ENCODE data around the gene NPC2.

NPC2 gene

DNA sequence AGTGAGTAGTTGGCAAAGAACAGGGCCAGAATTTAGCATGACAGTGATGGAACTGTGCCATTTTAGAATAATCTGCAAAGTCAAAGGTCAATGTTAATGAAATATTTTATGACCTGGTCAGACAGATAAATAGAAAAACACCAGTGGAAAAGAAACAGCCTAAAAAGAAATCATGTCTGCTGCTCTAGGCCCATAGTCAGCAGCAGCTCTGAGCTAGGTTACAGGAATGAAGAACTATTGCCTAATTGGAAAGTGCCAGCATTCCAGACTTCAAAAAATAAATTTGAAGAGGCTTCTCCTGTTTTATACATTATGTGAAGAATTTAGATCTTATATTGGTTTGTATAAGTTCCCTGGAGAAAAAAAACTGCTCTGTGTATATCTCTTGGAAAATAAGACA lies 9.8 kb downstream of the NPC2 start:
- TF ChIP-seq, protein P1, sequence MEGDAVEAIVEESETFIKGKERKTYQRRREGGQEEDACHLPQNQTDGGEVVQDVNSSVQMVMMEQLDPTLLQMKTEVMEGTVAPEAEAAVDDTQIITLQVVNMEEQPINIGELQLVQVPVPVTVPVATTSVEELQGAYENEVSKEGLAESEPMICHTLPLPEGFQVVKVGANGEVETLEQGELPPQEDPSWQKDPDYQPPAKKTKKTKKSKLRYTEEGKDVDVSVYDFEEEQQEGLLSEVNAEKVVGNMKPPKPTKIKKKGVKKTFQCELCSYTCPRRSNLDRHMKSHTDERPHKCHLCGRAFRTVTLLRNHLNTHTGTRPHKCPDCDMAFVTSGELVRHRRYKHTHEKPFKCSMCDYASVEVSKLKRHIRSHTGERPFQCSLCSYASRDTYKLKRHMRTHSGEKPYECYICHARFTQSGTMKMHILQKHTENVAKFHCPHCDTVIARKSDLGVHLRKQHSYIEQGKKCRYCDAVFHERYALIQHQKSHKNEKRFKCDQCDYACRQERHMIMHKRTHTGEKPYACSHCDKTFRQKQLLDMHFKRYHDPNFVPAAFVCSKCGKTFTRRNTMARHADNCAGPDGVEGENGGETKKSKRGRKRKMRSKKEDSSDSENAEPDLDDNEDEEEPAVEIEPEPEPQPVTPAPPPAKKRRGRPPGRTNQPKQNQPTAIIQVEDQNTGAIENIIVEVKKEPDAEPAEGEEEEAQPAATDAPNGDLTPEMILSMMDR (IDR thresholded peaks at IDR 0.05) = no peak

DNA sequence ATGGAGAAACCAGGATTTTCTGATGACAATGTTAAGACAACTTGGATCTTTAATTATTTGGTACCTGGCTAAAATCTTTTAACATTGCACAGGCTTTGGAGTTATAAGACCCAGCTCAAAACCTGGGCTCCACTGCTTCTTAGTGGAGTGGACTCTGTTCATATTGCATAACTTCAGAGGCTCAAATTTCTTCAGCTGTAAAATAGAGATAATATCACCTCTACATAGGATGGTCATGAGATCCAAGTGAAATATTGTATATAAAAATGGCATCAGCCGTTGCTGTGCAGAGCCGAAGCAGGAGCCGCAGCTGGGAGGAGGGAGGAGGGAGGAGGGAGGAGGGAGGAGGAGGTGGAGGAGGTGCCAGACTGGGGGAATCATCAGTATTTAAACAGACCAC lies 10.5 kb downstream of the NPC2 start:
- TF ChIP-seq, protein P1 (IDR thresholded peaks at IDR 0.05) = no peak

DNA sequence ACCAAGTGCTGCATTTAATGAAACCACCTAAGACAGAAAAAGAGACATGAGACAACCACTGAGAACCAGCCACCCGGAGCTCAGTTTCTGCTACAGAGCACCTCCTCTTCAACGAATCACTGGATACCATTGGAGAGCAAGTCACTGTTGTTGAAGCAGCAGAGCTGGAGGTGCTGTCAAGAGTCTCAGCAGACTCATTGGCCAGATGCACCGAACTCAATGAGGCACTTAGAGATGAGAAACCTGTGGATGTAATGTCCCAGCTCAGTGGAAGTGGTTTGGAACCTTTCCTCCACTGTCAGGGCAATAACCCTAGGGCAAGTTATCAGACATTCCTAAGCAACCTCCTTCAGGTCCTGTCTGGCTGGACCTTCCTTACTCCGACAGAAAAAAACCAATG lies 13.1 kb downstream of the NPC2 start:
- TF ChIP-seq, protein P1 (IDR thresholded peaks at IDR 0.05) = no peak

DNA sequence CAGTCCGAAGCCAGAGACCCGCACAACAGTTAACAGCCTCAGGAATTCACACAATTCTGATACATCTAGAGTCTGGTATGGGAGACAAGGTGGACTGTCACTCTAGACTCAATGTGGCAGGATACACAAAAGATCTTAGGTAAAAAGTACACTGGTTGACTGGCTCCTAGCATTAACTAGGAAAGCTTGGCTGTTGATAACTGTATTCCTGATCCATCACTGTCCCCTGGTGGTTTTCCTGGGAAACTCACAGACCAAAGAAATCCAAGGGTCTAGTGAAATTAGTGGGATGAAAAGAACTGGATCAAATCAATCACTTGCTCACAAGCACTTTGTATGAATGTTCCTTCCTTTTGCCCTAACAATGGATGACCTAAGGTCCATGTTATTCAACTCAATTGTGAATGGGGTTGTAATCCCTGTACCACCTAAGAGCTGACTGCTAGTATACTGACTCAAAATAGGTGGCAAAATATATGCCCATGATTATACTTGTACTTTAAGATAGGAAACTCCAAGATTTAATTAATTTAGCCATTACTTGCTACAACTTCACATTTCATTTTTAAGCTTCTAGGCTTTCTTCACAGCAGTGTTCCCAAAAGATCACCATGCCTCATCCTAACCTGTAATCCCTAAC lies 14.0 kb downstream of the NPC2 start:
- TF ChIP-seq, protein P1 (IDR thresholded peaks at IDR 0.05) = peak; percentile 72

DNA sequence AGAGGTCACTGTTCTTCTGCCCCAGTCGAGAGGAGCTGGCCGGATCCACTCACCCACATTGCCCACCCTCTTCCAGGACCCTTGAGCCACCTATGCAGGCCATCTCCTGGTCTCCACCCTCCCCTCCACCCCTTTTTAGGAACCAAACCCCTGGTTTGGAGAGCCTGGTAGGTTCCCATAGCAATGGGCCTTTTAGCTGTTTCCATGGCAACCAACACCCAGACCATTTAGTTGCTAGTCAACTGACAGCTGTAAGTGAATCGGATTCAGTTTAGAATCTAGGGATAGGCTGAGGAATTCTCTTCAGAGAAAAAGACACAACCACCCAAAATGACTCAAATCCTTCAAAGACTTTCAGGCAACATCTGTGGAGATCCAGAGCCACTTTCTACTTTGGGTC lies 16.5 kb downstream of the NPC2 start:
- TF ChIP-seq, protein P1 (IDR thresholded peaks at IDR 0.05) = no peak

DNA sequence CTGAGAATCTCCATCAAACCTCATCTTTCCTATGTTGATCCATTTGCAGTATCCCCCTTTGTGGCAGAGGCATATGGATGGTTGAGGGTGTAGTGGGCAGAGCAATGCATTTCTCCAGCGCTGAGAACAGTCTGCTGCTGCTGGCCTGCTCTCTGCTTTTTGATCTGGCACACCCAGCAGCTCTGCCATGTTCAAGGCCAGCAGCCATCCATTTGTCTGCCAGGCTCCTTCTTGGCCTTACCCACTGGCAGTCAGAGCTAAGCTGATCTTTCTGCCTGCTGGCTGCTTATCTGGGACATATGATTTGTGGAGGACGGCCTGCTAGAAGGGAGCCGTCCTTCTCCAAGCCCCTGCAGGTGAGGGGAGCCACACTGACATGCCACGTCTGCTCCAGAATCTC lies 17.0 kb downstream of the NPC2 start:
- TF ChIP-seq, protein P1 (IDR thresholded peaks at IDR 0.05) = no peak

DNA sequence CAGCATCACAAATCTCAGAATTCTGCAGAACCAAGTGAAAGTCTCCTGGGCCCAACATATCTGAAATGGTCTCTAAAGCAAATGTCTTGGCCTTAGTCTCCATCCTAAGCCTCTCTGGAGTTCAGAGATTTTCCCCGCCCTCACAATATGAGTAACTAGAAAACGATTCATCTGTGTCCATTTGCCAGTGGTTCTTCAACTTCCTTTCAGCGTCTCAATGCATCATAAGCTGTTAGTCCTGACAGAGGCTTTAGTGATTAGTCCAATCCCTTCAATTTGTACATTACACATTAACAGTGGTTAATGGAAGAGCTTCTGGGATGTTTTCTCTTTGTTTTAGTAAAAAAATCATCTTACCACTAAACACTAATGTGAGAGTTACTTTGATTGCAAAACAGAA lies 17.4 kb downstream of the NPC2 start:
- TF ChIP-seq, protein P1 (IDR thresholded peaks at IDR 0.05) = no peak

DNA sequence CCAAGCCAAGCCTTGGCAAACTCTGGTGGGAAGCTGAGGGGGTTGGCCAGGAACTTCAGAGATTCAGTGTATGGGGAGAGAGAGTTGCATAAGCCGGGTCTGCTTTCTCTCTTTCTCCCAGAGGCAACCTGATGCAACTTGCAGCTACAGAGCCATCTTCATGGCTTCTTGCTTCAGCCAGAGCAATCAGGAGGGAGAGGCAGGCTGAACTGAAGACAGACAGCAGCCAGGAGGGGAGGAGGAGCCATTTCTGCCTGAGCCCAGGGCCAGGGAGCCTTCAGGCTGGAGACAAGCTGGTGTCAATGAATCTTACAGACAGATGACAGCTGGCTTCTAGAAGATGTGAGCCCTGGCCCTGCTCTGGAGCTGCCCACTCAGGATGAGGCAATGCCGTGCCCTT lies 18.7 kb downstream of the NPC2 start:
- TF ChIP-seq, protein P1 (IDR thresholded peaks at IDR 0.05) = no peak

All from LNCAP (cell line).